GM11168 (cell line): ENCODE measurements around the gene CBLB.
"Not testable (repeated sequence)": the region's sequence is repeated elsewhere in the genome, so short reads cannot be mapped to it uniquely, and the experiment has no call there.

Source experiments
- in situ Hi-C: fragments of 300-500 bp; cut with MboI; formaldehyde crosslinking; loops from one replicate; pipeline ENCODE4 v1.12.0; 2022; ENCODE audit warnings: low sequenced_read_pairs; ENCODE audit not compliant: unreplicated experiment

The CBLB gene

DNA sequence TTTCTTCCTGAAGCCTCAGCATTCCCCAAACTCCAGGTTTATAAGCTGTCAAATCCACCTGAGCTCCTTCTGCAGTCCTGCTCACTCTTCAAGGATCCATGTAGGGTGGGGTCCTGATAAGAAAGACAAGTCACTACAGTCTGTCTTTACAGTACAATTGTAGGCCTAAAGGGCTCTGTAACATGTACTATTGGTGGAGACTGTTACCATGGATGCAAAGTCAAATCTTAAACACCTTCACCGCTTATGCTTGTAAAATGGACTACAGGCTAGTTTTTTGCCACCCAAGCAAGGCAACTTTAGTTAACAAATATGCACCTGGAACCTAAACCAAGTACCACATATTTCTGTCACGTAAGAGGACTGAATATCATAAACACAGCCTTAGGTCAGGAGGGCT lies 44.7 kb downstream of the CBLB start:
- in situ Hi-C loops = no loop called here

DNA sequence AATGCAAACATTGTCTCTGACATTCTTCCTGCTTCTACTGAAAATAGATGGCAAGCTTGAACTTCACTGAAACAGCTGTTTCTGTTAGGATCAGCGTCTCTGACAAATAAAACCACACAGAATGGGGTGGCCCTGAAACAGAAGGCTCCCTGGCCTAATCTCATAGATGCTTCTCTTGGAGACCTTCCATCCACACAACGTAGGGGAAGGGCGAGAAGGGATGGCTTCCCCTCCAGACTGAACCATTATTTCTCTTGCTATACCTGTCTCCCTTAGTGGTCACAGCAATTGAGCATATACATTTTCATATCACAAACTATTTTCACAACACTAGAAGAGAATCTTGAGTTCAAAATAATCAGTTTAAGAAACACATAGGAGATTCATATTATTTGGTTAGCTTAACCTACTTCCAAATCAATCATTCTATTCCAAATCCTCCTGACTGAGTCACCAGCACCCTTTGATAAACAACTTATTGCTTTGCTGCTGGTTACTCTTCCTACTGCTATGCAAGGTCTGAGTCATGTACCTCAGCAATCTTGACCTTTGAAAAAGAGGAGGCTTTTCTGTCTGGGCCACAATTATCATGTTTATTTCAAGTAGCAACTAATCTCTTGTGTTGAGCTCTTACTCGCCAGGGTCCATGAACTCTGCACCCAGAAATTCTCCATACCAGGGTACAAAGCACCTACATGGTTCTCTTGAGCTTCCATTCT lies 45.5 kb downstream of the CBLB start:
- in situ Hi-C loops = no loop called here

DNA sequence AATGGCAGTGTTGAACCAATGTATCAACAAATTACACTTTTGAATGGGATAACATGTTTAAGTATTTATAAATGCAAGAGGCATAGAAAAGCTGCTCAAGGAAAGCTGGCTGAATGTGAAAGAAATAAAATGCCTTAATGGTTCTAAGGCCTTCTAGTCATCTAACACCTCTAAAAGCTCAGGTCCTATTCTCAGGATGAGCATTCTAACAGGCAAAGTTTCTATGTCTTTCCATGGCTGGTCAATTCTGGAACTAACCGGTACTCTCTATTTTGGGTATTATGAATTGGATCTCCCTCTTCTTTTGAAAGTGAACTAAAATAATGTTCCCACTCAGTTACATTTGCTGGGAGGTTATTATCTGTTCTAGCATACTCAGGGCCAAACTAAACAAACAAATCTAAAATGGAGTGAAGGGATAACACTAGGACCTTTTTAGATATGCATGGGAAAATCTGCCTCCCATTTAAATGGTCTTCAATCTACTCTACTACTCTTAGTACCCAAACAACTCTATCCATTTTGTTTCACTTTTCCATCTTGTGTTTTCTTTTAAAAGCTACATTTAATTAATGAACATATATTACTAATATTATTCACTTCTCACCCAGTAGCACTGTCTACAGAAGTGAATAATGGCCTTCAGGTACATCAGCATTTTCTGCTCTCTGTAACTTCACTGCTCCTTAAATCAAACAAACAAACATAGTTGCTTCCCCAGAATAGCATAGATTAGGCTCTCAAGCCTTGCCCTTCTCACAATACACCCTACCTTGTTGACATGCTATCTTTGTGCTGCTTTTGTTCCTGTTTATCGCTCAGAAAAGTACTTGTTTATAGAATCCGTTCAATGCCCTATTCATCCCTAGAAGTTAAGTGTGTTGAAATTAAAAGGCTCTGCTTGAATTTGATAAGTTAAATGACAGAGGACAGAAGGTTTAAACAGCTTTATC lies 46.4 kb downstream of the CBLB start:
- in situ Hi-C loops = no loop called here

DNA sequence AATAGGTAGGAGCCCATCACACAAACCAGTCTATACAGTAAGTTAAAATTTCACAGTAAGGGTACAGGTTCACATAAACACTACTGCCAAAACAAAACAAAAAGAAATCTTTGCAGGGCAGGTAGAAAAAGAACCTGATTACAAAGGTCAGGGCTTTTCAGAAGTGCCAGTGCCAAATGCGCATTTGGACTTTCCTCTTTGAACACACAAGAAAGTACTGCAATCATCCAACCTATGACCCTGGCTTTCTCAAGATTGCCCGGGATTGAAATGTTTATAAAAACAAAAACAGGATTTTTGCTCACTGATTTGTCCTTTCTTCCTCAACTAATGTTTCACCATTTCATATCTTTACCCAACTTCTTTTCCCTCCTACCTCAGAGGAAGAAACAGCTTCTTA lies 47.4 kb downstream of the CBLB start:
- in situ Hi-C loops = no loop called here

DNA sequence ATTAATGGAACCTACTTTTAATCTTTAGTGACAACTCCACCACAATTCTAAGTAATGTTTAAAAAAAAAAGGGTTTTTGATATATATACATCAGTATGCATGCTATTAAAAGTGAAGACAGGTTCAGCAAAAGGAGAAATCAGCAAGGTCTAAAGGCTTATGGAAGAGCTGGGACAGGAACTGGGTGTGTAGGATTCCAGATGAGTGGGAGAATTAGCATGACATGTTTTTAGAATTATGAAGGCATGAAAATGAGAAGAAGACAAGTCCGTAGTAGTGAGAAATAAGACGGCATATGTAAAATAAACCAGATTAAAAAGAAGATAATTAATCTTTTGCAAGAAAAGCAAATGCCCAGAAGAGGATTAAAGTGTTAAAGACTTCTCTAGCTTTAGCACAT lies 52.0 kb downstream of the CBLB start:
- in situ Hi-C loops = no loop called here

DNA sequence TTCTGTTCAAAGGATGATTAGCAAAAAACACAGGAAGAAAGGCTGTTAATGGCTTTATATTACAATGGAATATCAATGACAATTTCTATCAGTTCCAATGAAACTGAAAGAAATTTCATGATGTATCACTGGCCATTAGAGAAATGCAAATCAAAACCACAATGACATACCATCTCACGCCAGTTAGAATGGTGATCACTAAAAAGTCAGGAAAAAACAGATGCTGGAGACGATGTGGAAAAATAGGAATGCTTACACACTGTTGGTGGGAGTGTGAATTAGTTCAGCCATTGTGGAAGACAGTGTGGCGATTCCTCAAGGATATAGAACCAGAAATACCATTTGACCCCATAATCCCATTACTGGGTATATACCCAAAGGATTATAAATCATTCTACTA lies 53.5 kb downstream of the CBLB start:
- in situ Hi-C loops = not testable (repeated sequence)

DNA sequence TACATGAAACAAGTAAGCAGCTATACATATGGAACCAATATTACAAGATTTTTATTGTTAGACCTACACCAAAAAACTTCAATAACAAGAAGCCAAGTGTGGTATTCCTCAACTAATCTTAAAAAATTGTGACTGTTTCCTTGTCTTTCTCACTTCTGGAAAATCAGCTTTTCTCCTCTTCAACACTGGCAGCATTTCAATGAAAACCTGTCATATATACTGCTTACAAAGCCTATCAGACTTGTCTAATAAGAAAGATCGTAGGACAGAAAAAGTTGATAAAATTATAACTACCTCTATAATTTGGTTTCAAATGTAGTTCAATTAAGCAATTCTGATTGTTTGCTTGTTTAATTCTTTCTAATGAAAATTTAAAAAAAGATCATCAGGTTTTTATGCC lies 55.1 kb downstream of the CBLB start:
- in situ Hi-C loops = no loop called here

DNA sequence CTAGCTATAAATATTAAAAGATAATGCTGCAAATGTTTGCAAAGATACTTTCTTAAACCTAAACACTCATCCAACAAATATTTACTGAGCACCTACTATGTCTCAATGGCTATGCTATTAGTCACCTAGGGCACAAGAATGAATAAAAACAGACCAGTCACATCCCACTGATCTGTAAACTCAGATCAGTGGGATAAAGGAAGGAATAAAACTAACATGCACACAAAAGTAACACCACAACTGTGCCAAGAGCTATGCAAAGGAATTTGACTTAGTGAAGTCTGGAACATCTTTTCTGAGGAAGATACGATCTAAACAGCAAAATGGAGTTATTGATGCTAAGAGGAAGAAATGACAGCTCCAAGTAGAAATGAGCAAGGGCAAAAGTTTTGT lies 56.6 kb downstream of the CBLB start:
- in situ Hi-C loops = no loop called here

DNA sequence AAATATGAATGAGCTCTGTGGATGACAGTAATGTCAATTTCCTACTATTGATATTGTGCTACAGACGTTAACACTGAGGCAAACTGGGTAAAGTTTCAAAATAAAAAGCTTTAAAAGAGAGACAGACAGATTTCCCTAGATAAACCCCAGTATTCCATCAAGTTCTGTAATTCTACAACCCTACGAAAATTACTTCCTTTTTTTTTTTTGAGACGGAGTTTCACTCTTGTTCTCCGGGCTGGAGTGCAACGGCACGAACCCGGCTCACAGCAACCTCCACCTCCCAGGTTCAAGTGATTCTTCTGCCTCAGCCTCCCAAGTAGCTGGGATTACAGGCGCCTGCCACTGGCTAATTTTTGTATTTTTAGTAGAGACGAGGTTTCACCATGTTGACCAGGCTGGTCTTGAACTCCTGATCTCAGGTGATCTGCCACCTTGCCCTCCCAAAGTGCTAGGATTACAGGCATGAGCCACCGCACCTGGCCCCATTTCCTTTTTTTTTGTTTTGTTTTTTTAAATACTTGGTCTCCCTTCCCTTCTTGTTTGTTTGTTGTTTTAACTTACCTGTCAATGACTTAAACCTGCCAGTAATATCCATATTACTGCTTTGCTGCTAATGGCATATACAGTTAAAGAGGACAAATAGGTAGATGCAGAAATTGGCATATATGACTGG lies 57.2 kb downstream of the CBLB start:
- in situ Hi-C loops = no loop called here

DNA sequence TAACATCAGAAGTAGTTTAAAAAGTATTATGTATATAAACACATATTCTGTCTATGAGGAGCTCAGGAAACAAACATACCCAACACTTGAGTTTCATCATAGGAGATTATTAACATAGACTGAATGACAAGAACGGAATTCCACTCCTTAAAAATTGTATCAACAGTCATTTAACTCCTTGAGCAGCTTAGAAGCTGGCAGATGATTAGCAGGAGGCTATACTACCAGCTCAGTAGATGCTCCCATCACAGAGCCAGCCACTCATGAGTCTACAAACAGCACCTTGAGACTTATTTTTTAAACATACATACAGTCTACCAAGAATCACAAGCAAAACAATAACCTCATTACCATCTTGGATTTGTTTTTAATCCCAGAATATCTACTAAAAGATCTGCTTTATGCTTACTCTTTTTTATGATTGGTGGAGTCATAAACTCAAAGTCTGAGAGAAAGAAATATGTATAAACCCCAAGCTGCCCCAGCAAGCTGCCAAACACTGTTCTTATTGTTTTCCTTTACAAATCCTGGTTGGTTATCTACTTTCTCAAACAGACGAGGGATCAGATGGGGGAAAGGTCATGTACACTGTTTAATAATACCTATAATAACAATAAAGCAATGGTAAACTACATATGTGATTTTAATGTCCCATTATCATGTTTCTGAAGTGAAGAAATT lies 59.5 kb downstream of the CBLB start:
- in situ Hi-C loops = no loop called here

DNA sequence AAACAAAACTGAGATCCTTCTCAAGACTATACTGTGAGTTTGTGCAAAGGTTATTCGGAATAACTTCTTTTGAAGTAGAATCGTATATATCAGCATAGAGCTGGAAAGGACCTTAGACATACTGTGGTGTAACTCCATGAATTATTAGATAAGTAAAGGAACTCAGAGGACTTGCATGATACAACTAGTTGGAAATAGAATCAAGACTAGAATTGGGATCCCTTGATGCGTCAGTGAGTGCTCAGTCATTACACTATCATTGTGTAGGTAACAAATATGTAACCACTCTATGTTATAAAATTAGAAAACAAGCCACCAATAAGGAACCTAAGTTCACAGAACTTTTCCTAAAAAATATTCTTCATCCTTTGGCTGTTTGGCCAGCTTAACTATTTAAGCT lies 61.1 kb downstream of the CBLB start:
- in situ Hi-C loops = no loop called here

DNA sequence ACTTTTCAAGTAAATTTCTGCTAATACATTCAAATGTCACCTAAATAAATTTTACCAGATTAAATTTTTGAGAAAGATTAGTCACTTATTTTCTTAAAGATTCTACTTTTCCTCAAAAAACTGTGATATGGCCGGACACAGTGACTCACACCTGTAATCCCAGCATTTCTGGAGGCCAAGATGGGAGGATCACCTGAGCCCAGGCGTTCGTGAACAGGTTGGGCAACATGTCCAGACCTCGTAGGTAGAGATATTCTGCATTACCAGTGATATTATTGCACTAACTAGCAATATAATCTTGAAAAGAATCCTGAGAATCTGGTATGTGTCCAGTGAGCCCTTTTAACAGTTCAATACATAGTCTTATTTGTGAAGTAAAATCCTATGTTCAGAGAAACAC lies 61.7 kb downstream of the CBLB start:
- in situ Hi-C loops = no loop called here

DNA sequence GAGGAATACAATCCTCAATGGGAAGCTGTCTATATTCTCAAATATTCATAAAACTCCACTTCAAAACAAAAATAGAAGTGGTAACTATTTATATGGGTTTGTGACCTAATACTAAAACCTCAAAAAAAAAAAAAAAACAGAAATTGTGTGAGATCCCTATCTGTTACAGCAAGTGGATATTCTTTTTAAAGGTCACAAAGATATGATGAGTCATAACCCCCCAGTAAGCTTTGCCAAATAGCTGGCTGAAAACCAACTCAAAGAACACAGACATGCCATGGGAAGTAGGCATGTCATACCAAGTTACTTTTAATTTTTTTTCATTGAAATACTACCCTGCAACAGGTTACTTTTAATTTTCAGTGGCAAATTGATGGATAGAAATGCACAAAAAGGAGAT lies 62.5 kb downstream of the CBLB start:
- in situ Hi-C loops = no loop called here

DNA sequence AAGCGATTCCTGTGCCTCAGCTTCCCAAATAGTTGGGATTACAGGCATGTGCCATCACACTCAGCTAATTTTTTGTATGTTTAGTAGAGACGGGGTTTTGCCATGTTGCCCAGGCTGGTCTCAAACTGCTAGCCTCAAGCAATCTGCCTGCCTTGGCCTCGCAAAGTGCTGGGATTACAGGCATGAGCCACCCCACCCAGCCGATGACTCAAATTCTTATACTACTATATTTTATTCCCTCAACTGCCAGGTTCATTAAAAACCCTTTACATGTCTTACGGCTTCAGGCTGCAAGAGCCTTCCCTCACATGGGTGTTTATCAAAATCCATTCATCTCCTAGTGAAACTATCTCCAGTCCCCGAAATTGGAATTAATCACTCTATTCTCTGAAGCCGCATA lies 63.4 kb downstream of the CBLB start:
- in situ Hi-C loops = no loop called here

DNA sequence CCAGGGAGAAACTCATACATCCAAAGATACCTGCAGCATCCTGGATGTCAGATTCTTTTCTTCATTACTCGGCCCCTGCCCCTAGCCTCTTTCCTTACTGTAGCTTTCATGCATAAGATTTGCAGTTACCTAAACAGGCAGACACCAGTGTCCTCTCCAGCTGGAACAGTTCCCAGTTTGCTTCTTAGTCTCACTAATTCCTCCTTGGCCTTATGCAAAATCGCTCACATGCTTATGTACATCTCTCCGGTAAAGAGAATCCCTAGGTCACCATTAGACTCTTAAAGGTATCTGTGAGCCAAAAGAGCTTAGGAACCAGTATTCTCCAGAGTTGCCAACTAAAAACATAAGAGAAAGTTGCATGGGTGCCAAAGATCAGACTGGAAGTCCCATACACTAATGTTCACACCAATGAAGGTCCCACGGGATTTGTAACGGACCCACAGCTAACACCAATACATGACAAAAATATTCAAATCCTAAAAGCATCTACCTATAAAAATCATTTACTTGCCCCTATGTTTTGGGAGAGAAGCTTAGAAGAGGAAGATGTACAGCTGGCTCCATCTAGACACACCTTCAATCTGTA lies 66.6 kb downstream of the CBLB start:
- in situ Hi-C loops = no loop called here

DNA sequence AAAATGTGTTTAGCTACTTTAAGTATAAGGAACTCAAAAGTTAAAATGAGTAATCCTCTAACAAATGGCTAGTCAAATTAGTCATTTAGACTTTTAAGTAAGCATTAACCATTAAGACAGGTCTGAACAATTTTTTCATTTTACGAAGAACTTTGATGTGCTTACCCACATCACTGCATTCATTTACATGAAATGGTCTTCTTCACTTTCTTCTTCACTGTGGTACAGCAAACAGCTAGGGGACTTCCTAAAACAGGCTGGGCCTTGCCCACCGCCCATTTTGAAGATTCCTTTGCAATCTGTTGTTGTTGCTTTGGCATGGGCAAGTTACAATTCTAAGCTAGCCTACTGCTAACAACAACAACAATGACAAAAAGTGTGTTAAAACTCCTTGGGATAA lies 67.4 kb downstream of the CBLB start:
- in situ Hi-C loops = no loop called here

DNA sequence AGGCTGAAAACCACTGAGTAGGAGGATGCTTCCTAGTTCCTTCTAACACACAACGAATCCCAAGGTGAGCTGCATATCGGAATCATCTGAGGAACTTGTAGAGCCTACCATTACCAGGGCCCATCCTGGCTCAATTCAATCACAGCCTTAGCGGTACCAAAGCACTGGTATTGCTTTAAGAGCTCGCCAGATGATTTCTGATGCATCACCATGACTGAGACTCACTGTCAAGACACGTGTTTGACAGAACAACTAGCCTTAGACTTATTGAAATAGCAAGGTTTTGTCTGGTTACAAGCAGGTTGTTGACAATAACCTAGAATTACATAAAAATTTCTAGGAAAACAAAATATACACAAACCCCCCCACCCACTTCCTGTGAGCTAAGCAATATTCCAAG lies 68.5 kb downstream of the CBLB start:
- in situ Hi-C loops = no loop called here

DNA sequence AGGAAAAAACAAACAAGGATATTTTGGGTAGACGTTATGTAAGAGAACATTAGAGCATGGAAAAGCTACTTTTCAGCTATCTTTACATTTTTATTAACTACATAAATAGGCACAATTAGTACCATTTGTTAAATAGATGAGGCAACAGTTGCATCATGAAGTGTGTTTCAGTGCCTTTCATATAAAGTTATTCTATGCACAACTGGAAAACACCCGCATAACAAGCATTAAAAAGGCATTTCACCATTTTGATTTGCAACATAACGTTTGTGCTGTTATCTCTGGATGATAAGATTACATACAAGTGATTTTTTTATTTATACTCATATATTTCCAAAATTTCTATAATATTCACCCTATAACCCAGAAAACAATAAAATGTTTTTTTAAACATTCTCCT lies 69.5 kb downstream of the CBLB start:
- in situ Hi-C loops = no loop called here

DNA sequence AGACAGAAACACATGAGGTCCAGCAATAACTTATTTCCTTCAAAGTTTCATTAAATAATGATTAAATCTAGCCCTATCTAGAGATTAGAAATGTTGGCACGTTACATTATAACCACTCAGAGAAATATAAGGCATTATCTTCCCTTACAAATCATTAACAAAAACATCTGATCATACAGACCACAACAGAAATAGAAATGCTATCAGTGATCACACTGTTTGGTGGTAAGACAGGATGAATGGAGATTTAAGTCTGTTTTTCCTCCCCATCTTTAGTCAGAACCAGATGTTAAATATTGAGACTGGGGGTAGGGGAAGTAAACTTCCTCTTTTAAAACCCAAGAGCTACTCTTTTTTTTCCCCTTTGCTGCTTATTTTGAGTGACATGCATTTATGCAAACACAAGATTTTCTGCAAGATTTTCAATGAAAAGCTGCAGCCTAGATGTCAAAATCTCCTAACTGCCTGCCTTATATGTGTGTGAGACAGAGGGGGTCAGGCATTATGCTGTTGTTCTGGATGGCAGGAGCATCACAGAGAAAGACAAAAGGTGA lies 70.4 kb downstream of the CBLB start:
- in situ Hi-C loops = no loop called here

DNA sequence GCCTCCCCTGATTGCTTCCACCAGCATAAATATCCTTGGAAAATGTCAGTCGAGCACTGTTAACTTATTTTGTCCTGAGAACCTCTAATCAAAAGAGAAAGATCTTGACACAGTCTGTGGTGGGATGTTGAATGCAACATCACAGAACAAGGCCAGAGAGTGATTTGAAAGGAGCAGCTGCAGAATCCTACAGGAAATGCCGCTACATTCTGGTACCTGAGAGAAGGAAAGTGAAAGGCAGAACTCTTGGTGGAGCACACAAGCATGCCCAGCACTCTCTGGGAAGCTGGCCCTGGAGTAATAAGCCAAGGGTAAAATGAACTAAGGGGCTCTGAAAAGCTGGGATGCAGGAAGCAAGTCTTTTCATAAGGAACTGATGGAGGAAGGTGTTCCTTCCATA lies 75.8 kb downstream of the CBLB start:
- in situ Hi-C loops = no loop called here
